Subcutaneous adipose tissue (tissue), 4 donors: Measurements from ENCODE around the gene BZW1. TPM values are rescaled to one million over a fixed set of nuclear protein-coding genes. Genes with fewer than 3 reads are reported as not detected.

ENCODE experiments used
- total RNA-seq, 4 donors: library from RNA; depleted of rRNA; stranded (reverse); fragments of >200 nt; gene quantifications; one replicate each; pipeline ENCODE4 v1.1.0, GENCODE V29; 2016
- TF ChIP-seq, protein P1 (sequence below): fragments of 450-650 bp; IDR thresholded peaks from one replicate; pipeline ENCODE4 v1.5.1; 2016; ENCODE audit warnings: low read depth, mild to moderate bottlenecking, control low read depth, antibody characterized with exemption, moderate library complexity

Gene BZW1
- total RNA-seq, 4 donors from 2014 or later: 168 to 529 (median 350) TPM

DNA sequence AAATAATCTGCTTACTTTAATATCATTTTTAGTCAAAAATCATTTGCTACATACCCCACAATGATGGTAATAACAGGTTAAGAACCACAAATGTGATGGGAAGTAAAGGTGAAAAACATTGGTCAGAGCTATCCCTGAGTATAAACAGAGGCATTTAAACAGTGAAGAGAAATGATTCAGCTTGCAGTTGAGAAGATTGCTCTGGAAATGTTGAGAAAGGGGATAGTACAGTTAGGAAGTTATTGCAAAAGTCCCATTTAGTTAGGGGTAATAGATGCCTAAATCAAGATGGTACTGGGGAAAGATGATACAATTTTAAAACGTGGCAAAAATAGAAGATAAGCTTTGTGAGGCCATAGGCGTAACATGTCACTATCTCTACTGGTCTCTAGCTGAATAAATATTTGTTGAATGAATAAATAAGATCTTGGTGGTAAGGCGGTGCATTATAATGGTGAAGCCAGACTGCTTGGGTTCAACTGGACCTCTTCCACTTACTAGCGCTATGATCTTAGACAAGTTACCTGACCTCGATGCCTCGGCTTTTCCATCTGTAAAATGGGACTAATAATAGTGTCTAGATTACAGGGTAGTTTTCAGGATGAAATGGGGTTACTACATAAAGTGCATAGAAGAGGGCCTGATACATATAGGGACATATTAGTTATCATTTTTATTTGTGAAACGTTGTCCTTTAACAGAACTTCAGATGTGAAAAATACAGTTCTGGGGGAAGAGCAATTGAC lies 2.0 kb upstream of the BZW1 start:
- TF ChIP-seq, protein P1, sequence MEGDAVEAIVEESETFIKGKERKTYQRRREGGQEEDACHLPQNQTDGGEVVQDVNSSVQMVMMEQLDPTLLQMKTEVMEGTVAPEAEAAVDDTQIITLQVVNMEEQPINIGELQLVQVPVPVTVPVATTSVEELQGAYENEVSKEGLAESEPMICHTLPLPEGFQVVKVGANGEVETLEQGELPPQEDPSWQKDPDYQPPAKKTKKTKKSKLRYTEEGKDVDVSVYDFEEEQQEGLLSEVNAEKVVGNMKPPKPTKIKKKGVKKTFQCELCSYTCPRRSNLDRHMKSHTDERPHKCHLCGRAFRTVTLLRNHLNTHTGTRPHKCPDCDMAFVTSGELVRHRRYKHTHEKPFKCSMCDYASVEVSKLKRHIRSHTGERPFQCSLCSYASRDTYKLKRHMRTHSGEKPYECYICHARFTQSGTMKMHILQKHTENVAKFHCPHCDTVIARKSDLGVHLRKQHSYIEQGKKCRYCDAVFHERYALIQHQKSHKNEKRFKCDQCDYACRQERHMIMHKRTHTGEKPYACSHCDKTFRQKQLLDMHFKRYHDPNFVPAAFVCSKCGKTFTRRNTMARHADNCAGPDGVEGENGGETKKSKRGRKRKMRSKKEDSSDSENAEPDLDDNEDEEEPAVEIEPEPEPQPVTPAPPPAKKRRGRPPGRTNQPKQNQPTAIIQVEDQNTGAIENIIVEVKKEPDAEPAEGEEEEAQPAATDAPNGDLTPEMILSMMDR: no peak

DNA sequence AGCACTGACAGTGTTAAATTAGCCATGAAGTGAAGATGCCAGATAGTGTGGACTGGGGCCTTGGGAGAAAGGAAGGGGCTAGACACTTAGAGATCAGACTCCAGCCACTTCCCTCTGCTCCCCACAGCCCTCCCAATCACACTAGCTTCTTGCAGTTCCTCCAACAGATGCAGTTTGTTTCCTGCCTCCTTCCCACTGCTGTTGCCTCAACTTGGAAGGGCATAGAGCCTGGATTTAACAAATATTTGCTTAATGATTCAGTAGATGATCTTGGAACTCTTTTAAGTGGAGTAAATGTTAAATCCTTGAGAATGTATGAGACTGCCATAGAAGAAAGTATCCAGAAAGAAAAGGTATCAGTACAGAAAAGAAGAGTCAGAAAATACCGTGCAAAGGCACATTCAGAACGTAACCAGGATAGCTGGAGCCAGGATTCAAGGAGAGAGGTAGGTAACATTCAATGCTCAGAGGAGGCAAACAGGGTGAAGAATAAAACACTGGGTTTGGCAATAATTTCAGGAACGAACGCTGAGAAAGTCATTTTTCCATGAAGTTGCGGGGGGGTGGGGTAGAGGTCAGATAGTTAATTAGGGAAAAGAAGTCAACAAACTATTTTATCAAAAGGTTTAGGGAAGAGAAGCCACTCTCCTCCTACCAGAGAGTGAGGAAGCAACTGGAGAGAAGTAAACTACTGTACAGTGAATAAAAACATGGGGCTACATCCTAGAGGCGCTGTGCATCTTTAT lies 1.3 kb upstream of the BZW1 start:
- TF ChIP-seq, protein P1: no peak

DNA sequence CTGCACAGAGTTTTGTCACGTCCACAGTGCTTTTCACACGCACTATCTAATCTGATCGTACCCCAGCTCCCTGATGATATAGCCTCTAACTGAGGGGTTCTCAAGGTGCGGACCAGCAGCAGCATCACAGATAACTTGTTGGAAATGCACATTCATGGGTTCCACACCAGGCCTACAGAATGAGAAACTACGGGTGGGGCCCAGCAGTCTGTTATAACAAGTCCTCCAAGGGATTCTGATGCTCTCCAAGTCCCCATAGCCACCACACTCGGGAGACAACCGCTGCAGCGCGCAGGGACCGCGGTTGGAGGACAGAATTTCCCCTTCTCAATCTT lies 745 bp upstream of the BZW1 start:
- TF ChIP-seq, protein P1: no peak

DNA sequence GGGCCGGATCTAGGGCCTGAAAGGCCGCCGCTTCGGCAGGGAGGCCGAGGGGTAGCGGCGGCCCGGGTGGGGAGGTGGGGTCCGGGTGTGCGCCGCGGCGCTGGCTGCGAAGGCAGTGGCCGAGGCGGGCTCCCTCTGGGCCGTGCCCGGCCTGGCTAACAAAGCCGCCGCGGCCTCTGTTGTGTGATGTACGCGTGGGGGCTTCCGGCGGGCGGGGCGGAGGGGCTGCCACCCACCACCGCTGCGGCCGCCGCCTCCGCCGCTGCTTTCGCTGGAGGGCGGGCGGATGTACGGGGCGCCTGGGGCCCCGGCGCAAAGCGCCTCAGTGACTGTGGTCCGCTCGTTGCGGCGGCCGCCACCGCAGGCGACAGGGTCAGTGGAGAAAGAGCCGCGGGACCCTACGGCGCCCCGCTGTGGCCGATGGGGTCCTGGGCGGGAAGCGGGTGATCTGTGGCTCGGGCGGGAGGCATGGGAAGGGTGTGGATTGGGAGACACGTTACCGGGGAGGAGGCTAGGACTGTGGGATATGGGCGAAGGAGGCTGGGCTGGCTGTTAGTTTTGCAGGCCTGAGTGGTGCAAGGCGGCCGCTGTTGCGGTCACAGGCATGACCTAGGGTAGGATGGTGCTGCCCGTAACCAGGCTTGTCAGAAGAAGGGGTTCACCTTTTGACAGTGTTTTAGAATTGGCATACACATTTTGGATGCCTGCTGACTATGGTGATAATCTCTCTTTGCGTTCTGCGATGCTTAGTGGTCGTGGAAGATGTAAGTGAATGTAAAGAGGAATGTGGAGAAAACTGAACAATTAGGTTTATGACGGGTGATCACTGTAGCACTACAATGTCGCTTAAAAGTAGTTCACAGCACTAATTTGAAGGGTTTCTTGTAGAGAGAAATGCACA lies 662 bp downstream of the BZW1 start:
- TF ChIP-seq, protein P1: no peak

DNA sequence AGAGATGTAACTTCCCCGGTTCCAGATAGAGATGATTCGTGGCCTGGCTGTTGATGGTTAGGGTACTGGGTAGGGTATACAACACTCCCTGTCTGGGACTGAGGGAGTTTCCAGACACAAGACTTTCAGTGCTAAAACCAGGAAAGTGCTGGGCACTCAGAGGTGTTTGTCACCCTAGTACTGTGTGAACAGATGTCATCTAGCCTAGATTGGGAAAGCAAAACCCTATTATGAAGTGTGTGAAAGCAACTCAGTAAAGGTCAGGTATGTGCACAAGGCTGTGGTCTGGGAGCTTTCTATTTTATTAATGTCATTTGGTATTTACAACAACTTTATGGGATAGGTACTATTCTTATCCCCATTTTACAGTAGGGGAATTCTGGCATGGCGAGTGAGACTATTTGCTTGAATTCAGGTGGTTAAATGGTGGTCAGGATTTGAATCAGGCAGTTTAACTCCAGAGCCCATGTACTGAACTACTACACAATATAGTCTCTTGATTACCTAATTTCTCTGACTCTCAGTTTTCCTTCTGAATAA lies 2.6 kb downstream of the BZW1 start:
- TF ChIP-seq, protein P1: no peak

DNA sequence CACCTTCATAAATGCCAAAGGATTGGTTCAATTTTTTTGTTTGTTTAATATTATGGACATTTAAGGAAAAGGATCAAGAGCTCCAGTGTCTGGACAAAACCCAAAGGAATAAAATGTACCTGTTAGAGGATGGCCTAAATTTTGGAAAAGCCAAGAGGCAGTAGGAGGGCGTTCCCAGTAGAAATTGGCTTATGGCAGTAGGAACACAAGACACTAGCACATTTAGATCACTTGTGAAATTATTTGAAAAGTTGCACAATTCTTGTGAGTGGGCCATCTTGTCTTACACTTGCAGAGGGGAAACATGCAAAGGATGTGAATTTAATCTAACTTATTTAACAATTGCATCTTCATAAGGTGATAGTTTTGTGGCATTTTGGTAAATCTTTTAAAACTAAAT lies 3.2 kb downstream of the BZW1 start:
- TF ChIP-seq, protein P1: no peak
